Stimulated activated CD8-positive, alpha-beta memory T cell treated with anti-CD3 and anti-CD28 coated beads, Interleukin-12 subunit alpha, Interleukin-12 subunit beta, amount 100 ng/mL, for 24 hours (primary cell): ENCODE data around the gene TLL2.

ENCODE experiments used
- DNase-seq: peaks from one replicate; pipeline ENCODE4 v3.0.0-alpha.2; 2020; ENCODE audit errors: extremely low read depth

Gene TLL2

GRCh38 chr10:96507044-96507443, 6.7 kb downstream of the TLL2 start:
- DNase-seq, result no peak

- DNase-seq, result no peak
These were observed 8.3 kb downstream of the TLL2 start for GRCh38 chr10:96505150-96506136.

GRCh38 chr10:96502561-96503282, 11.0 kb downstream of the TLL2 start:
- no peak for DNase-seq

GRCh38 chr10:96501985-96502384, 11.7 kb downstream of the TLL2 start:
- no peak for DNase-seq

- no peak for DNase-seq
These were observed 13.2 kb downstream of the TLL2 start for GRCh38 chr10:96500519-96500918.

GRCh38 chr10:96500050-96500449, 13.7 kb downstream of the TLL2 start:
- DNase-seq, result no peak

GRCh38 chr10:96497391-96497790, 16.3 kb downstream of the TLL2 start:
- DNase-seq, result no peak

- DNase-seq, result no peak
These were observed 17.3 kb downstream of the TLL2 start for GRCh38 chr10:96496281-96496925.

GRCh38 chr10:96495544-96495943, 18.2 kb downstream of the TLL2 start:
- no peak for DNase-seq

- no peak for DNase-seq
These were observed 19.0 kb downstream of the TLL2 start for GRCh38 chr10:96494694-96495093.

GRCh38 chr10:96493871-96494525, 19.7 kb downstream of the TLL2 start:
- no peak for DNase-seq

- no peak for DNase-seq
These were observed 20.5 kb downstream of the TLL2 start for GRCh38 chr10:96493254-96493653.

- no peak for DNase-seq
These were observed 22.4 kb downstream of the TLL2 start for GRCh38 chr10:96491303-96491702.

- no peak for DNase-seq
These were observed 25.4 kb downstream of the TLL2 start for GRCh38 chr10:96488161-96488935.

GRCh38 chr10:96482815-96483588, 30.7 kb downstream of the TLL2 start:
- DNase-seq, result no peak

GRCh38 chr10:96478355-96478754, 35.4 kb downstream of the TLL2 start:
- no peak for DNase-seq

GRCh38 chr10:96473866-96474265, 39.9 kb downstream of the TLL2 start:
- no peak for DNase-seq

GRCh38 chr10:96470116-96470743, 43.5 kb downstream of the TLL2 start:
- no peak for DNase-seq

- no peak for DNase-seq
These were observed 44.9 kb downstream of the TLL2 start for GRCh38 chr10:96468845-96469244.

GRCh38 chr10:96465599-96465998, 48.1 kb downstream of the TLL2 start:
- no peak for DNase-seq
